Mesenchymal stem cell (in vitro differentiated cells and primary cell): ENCODE data around the gene PKIB.

Source experiments
- DNase-seq: peaks from one replicate; pipeline ENCODE4 v3.0.0-alpha.2; 2013
- H2AFZ ChIP-seq: one replicate; pipeline ENCODE4 v1.6.1; 2013; ENCODE audit warnings: low read depth, mild to moderate bottlenecking, control low read depth, inconsistent platforms, low read length, moderate library complexity
- H2AK5ac ChIP-seq: 2 replicates; pipeline ENCODE4 v1.6.1; 2013; ENCODE audit warnings: low read length, moderate library complexity, mild to moderate bottlenecking, inconsistent platforms; ENCODE audit not compliant: severe bottlenecking
- H2BK120ac ChIP-seq: one replicate; pipeline ENCODE4 v1.6.1; 2013; ENCODE audit warnings: low read depth, mild to moderate bottlenecking, inconsistent platforms, low read length, moderate library complexity
- H2BK12ac ChIP-seq, 2 experiments: one replicate each; pipeline ENCODE4 v1.6.1; 2013; ENCODE audit warnings: inconsistent platforms in 2 of 2, low read length in 2 of 2, mild to moderate bottlenecking in 2 of 2, moderate library complexity in 2 of 2, control low read depth in 1 of 2
- H2BK15ac ChIP-seq: one replicate; pipeline ENCODE4 v1.6.1; 2013; ENCODE audit warnings: mild to moderate bottlenecking, low read depth, inconsistent platforms; ENCODE audit not compliant: poor library complexity, severe bottlenecking
- H2BK5ac ChIP-seq: 2 replicates; pipeline ENCODE4 v1.6.1; 2013; ENCODE audit warnings: low read depth, mild to moderate bottlenecking, low read length, control low read depth, inconsistent platforms; ENCODE audit not compliant: poor library complexity, severe bottlenecking
- H3K14ac ChIP-seq, 2 experiments: one replicate each; pipeline ENCODE4 v1.6.1; 2013; ENCODE audit warnings: inconsistent platforms in 2 of 2, low read length in 2 of 2, control low read depth in 1 of 2, mild to moderate bottlenecking in 1 of 2, moderate library complexity in 1 of 2
- H3K18ac ChIP-seq, 2 experiments: one replicate each; pipeline ENCODE4 v1.6.1; 2013; ENCODE audit warnings: inconsistent platforms in 2 of 2, low read length in 2 of 2, control low read depth in 1 of 2, low read depth in 1 of 2, mild to moderate bottlenecking in 1 of 2
- H3K23ac ChIP-seq, 2 experiments: one replicate each; pipeline ENCODE4 v1.6.1; 2013; ENCODE audit warnings: inconsistent platforms in 2 of 2, low read length in 2 of 2, mild to moderate bottlenecking in 2 of 2, moderate library complexity in 2 of 2, control low read depth in 1 of 2
- H3K27ac ChIP-seq: 2 replicates; pipeline ENCODE4 v1.5.1; 2013; ENCODE audit warnings: mild to moderate bottlenecking, moderate library complexity, low read length, control low read depth, inconsistent platforms; ENCODE audit not compliant: poor library complexity, severe bottlenecking
- H3K27me3 ChIP-seq, 2 experiments: 2 replicates each; pipeline versions ENCODE4 v1.6.1 to v1.7.0; 2013; ENCODE audit warnings: low read length in 2 of 2, mild to moderate bottlenecking in 2 of 2, moderate library complexity in 2 of 2, control low read depth in 1 of 2, inconsistent platforms in 1 of 2; ENCODE audit not compliant: control insufficient read depth in 1 of 2, insufficient read depth in 1 of 2
- H3K36me3 ChIP-seq, 2 experiments: 2 replicates each; pipeline versions ENCODE4 v1.6.1 to v1.7.0; 2013; ENCODE audit warnings: low read length in 2 of 2, control low read depth in 1 of 2, inconsistent platforms in 1 of 2, low read depth in 1 of 2, mild to moderate bottlenecking in 1 of 2; ENCODE audit not compliant: insufficient read depth in 2 of 2, control insufficient read depth in 1 of 2
- H3K4ac ChIP-seq, 2 experiments: one replicate each; pipeline ENCODE4 v1.6.1; 2013; ENCODE audit warnings: inconsistent platforms in 2 of 2, low read length in 2 of 2, mild to moderate bottlenecking in 2 of 2, moderate library complexity in 2 of 2, control low read depth in 1 of 2, low read depth in 1 of 2
- H3K4me1 ChIP-seq: 2 replicates; pipeline ENCODE4 v1.6.1; 2013; ENCODE audit warnings: low read depth, low read length, control low read depth; ENCODE audit not compliant: control insufficient read depth, insufficient read depth
- H3K4me2 ChIP-seq: 2 replicates; pipeline ENCODE4 v1.6.1; 2013; ENCODE audit warnings: low read length, mild to moderate bottlenecking, inconsistent platforms; ENCODE audit not compliant: poor library complexity, severe bottlenecking
- H3K4me3 ChIP-seq, 2 experiments: 2 replicates each; pipeline versions ENCODE4 v1.5.1 to v1.7.0; 2013; ENCODE audit warnings: low read length in 2 of 2, mild to moderate bottlenecking in 2 of 2, control low read depth in 1 of 2, low read depth in 1 of 2; ENCODE audit not compliant: insufficient read depth in 1 of 2
- H3K79me1 ChIP-seq: replicated peaks from 2 replicates; pipeline ENCODE4 v1.6.1; 2013; ENCODE audit warnings: mild to moderate bottlenecking, control low read depth, low read length, inconsistent platforms; ENCODE audit not compliant: poor library complexity, severe bottlenecking
- H3K9ac ChIP-seq: 2 replicates; pipeline ENCODE4 v1.7.0; 2013; ENCODE audit warnings: mild to moderate bottlenecking, low read length, moderate library complexity
- H3K9me3 ChIP-seq: 2 replicates; pipeline ENCODE4 v1.7.0; 2013; ENCODE audit warnings: mild to moderate bottlenecking, low read length; ENCODE audit not compliant: control insufficient read depth
- H4K8ac ChIP-seq: one replicate; pipeline ENCODE4 v1.6.1; 2013; ENCODE audit warnings: inconsistent platforms, mild to moderate bottlenecking, low read length, moderate library complexity
- H4K91ac ChIP-seq: one replicate; pipeline ENCODE4 v1.6.1; 2013; ENCODE audit warnings: mild to moderate bottlenecking, low read length, inconsistent platforms
- WGBS: methylation state at CpG from one replicate; pipeline ENCODE4 v1.1.7; 2013; ENCODE audit warnings: mixed read lengths; 5-methylcytosine and 5-hydroxymethylcytosine counted together

The PKIB gene

DNA sequence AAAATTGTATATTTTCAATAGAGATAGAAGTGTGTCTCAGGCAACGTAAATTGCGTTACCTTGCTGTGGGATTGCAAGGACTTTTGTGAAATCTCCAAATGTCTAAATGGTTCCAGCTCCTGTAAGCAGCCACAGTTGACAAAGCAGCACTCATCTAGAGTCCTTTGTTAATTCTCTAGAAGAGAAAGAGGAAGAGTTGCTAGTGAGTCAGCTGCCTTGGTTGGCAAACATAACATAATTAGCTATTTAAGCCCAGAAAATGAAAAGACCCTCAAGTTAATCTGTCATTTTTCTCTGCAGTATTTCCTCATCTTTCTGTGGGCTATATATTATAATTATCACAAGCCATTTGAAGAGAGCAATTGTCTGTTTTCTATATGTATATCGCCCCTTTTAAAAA lies 102.9 kb downstream of the PKIB start:
- Histone ChIP-seq H2AFZ (no peak overlapping the region), H3K18ac (peak overlapping the region; percentile 16 to 52), H3K27ac (peak overlapping the region; percentile 64), H3K36me3 (peaks cover 0 to 3% of the 10 kb centered on the region in 2 experiments), H2BK12ac (no peak overlapping the region), H3K9ac (no peak overlapping the region), H3K9me3 (no peaks in the 10 kb centered on the region), H3K23ac (no peak overlapping the region), H4K8ac (no peak overlapping the region), H3K4me2 (no peak overlapping the region), H2BK5ac (no peak overlapping the region), H3K14ac (no peak overlapping the region), H2BK120ac (no peak overlapping the region), H3K4me3 (no peak overlapping the region), H3K4me1 (peaks cover 8% of the 10 kb centered on the region), H3K4ac (no peak overlapping the region), H2AK5ac (no peak overlapping the region), H3K27me3 (no peaks in the 10 kb centered on the region), H4K91ac (no peak overlapping the region), H2BK15ac (no peak overlapping the region), H3K79me1 (peaks cover 12% of the 10 kb centered on the region)
- DNase-seq = peak; percentile 57
- 53% methylated on average over 3 of the region's 3 CpGs for WGBS

DNA sequence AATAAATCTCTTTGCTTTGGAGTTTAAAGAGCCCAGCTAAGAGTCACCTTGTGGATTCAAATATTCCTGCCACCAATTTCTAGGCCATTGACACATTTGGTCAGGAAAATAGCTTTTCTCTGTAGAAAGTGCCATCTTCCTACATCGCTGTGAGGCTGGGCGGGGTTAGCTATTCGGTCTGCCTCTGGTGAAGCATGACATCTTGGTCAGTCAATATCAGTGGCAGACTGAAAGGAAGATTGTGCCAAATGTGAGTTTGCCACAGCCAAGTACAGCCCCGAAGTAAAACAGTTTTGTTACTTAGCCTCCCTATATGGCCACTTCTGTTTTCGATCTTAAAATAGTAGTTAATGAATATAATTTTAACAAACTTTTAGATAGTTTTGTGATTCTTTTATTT lies 103.9 kb downstream of the PKIB start:
- H3K79me1 ChIP-seq = peaks cover 13% of the 10 kb centered on the region
- H3K4ac ChIP-seq = peak overlapping the region in 1 of 2 experiments; percentile 96
- no peak overlapping the region for H3K27ac ChIP-seq
- H3K4me1 ChIP-seq = peaks cover 8% of the 10 kb centered on the region
- H2BK15ac ChIP-seq = no peak overlapping the region
- peaks cover 0 to 3% of the 10 kb centered on the region in 2 experiments for H3K36me3 ChIP-seq
- H4K91ac ChIP-seq = no peak overlapping the region
- no peak overlapping the region for H3K4me2 ChIP-seq
- WGBS = 95% methylated on average over 3 of the region's 5 CpGs
- no peak overlapping the region for H2BK120ac ChIP-seq
- H2BK5ac ChIP-seq = no peak overlapping the region
- H3K14ac ChIP-seq = no peak overlapping the region
- peak overlapping the region in 1 of 2 experiments; percentile 86 for H3K18ac ChIP-seq
- H2AFZ ChIP-seq = no peak overlapping the region
- H2BK12ac ChIP-seq = peak overlapping the region in 1 of 2 experiments; percentile 51
- peak overlapping the region; percentile 3 for H4K8ac ChIP-seq
- H3K27me3 ChIP-seq = no peaks in the 10 kb centered on the region
- no peak overlapping the region for H3K4me3 ChIP-seq
- DNase-seq = no peak
- no peak overlapping the region for H2AK5ac ChIP-seq
- H3K23ac ChIP-seq = no peak overlapping the region
- H3K9me3 ChIP-seq = no peaks in the 10 kb centered on the region
- H3K9ac ChIP-seq = no peak overlapping the region

DNA sequence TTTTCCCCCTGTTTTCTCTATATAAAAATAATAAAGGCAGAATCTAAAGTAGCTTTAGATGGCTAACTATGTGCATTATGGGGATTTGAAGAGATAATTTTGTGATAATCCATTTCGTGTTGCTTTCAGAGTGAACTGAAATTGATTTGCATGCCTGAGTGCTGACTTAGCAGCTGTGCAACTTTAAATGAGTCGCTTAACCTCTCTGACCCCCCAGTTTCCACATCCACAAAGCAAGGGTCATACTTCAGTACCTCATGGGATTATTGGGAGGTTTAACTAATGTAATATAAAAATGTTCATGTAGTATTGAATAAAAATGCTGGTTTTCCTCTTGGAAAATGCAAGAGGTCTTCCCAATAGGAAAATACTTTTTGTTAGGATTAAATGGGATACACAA lies 105.5 kb downstream of the PKIB start:
- Histone ChIP-seq H2BK12ac (no peak overlapping the region), H3K4ac (no peak overlapping the region), H3K9me3 (no peaks in the 10 kb centered on the region), H3K18ac (no peak overlapping the region), H3K4me3 (no peak overlapping the region), H3K9ac (no peak overlapping the region), H2BK5ac (no peak overlapping the region), H3K4me2 (no peak overlapping the region), H3K27me3 (no peaks in the 10 kb centered on the region), H2BK120ac (no peak overlapping the region), H3K23ac (no peak overlapping the region), H3K27ac (no peak overlapping the region), H4K8ac (no peak overlapping the region), H2AFZ (no peak overlapping the region), H3K4me1 (peaks cover 7% of the 10 kb centered on the region), H3K79me1 (peaks cover 13% of the 10 kb centered on the region), H4K91ac (no peak overlapping the region), H2AK5ac (no peak overlapping the region), H3K36me3 (no peaks in the 10 kb centered on the region), H2BK15ac (no peak overlapping the region), H3K14ac (no peak overlapping the region)
- peak; percentile 61 for DNase-seq
- WGBS = 0% methylated on average over 1 of the region's 2 CpGs

DNA sequence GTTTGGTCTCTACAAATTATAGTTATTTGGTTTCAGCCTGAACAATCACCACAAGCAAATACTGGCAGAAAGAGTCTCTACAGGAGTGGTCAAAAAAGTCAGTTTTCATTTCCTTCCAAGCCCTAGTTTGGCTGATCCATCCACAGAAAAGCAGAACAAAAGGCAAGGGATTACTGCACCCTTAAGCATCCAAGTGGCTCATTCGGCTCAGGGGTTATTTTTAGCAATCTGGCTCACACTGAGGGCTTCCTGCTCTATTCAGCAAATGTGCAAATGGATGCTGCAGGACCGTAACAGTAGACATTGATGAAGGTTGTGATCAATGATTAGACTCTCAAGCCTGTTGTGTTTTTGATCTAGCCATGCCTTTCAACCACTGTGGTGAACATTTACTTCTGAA lies 107.1 kb downstream of the PKIB start:
- peaks cover 13% of the 10 kb centered on the region for H3K79me1 ChIP-seq
- H2AK5ac ChIP-seq = no peak overlapping the region
- H3K4me1 ChIP-seq = peaks cover 7% of the 10 kb centered on the region
- peak; percentile 68 for DNase-seq
- no peak overlapping the region for H2BK120ac ChIP-seq
- no peaks in the 10 kb centered on the region for H3K36me3 ChIP-seq
- peak overlapping the region in 1 of 2 experiments; percentile 49 for H2BK12ac ChIP-seq
- no peak overlapping the region for H3K4ac ChIP-seq
- no peak overlapping the region for H3K4me2 ChIP-seq
- H4K91ac ChIP-seq = no peak overlapping the region
- H3K23ac ChIP-seq = no peak overlapping the region
- H3K18ac ChIP-seq = peak overlapping the region in 1 of 2 experiments; percentile 57
- H2BK5ac ChIP-seq = no peak overlapping the region
- H3K9ac ChIP-seq = peak overlapping the region; percentile 9
- H4K8ac ChIP-seq = no peak overlapping the region
- no peak overlapping the region for H3K27ac ChIP-seq
- no peak overlapping the region for H2AFZ ChIP-seq
- WGBS = 26% methylated on average over 2 of the region's 2 CpGs
- H2BK15ac ChIP-seq = no peak overlapping the region
- no peaks in the 10 kb centered on the region for H3K9me3 ChIP-seq
- no peak overlapping the region for H3K14ac ChIP-seq
- peak overlapping the region in 1 of 2 experiments; percentile 51 for H3K4me3 ChIP-seq
- no peaks in the 10 kb centered on the region for H3K27me3 ChIP-seq
